ENCODE results near the gene GGACT.

GGACT gene

GRCh38 chr13:100483139-100483538, 105.5 kb downstream of the GGACT start:
- Mint-ChIP-seq H3K4me3 (no peak overlapping the region), H3K9me3 (ENCODE audit: low read depth) (no peaks in the 10 kb centered on the region), H3K27me3 (no peaks in the 10 kb centered on the region), H3K4me1 (ENCODE audit: low read depth) (peaks cover 5% of the 10 kb centered on the region), H3K27ac (no peak overlapping the region), H3K36me3 (peaks cover 8% of the 10 kb centered on the region)

- Mint-ChIP-seq H3K27ac (no peak overlapping the region), H3K4me1 (ENCODE audit: low read depth) (peaks cover 5% of the 10 kb centered on the region), H3K27me3 (no peaks in the 10 kb centered on the region), H3K4me3 (no peak overlapping the region), H3K9me3 (ENCODE audit: low read depth) (no peaks in the 10 kb centered on the region), H3K36me3 (peaks cover 5% of the 10 kb centered on the region)
These were observed 107.9 kb downstream of the GGACT start for GRCh38 chr13:100480676-100481075.
